Ascending aorta (tissue), 2 donors: ENCODE measurements around the gene KIAA1671. TPM values are rescaled to one million over a fixed set of nuclear protein-coding genes. Genes with fewer than 3 reads are reported as not detected.

Source experiments
- DNase-seq, 2 donors: peaks; one replicate each; pipeline ENCODE4 v3.0.0-alpha.2; 2019; ENCODE audit warnings: low spot score in 2 of 2
- H3K27ac ChIP-seq, 2 donors: fragments of 200-600 bp; sonication (generic); one replicate each; pipeline ENCODE4 v1.5.1; 2016 to 2017; ENCODE audit warnings: mild to moderate bottlenecking in 1 of 2
- H3K27me3 ChIP-seq: fragments of 200-600 bp; sonication (generic); one replicate; pipeline ENCODE4 v1.5.1; 2017
- H3K36me3 ChIP-seq, 2 donors: fragments of 200-600 bp; sonication (generic); one replicate each; pipeline ENCODE4 v1.5.1; 2016
- H3K4me1 ChIP-seq, 2 donors: fragments of 200-600 bp; sonication (generic); one replicate each; pipeline ENCODE4 v1.5.1; 2016 to 2017; ENCODE audit warnings: mild to moderate bottlenecking in 1 of 2
- H3K4me3 ChIP-seq, 2 donors: fragments of 200-600 bp; sonication (generic); one replicate each; pipeline ENCODE4 v1.5.1; 2016 to 2017; ENCODE audit warnings: mild to moderate bottlenecking in 1 of 2
- H3K9me3 ChIP-seq, 2 donors: fragments of 200-600 bp; sonication (generic); one replicate each; pipeline ENCODE4 v1.5.1; 2016
- intact Hi-C: fragments of 100-400 bp; cut with DNase I; formaldehyde crosslinking; loops from one replicate; pipeline ENCODE4 v1.15.1; 2023
- total RNA-seq: library from RNA; depleted of rRNA; stranded (reverse); fragments of >200 nt; gene quantifications from one replicate; pipeline ENCODE4 v1.1.0, GENCODE V29; 2016
- TF ChIP-seq, protein P1 (sequence below), 3 experiments: fragments of 200-600 bp in 2 of 3; fragments of 450-650 bp in 1 of 3; sonication (generic) in 2 of 3; IDR thresholded peaks; one replicate each; pipeline ENCODE4 v1.5.1; 2016 to 2019; ENCODE audit warnings: antibody characterized with exemption in 3 of 3, mild to moderate bottlenecking in 1 of 3, moderate library complexity in 1 of 3

The KIAA1671 gene
- total RNA-seq, 1 donor from 2014 or later, result 79.0 TPM

DNA sequence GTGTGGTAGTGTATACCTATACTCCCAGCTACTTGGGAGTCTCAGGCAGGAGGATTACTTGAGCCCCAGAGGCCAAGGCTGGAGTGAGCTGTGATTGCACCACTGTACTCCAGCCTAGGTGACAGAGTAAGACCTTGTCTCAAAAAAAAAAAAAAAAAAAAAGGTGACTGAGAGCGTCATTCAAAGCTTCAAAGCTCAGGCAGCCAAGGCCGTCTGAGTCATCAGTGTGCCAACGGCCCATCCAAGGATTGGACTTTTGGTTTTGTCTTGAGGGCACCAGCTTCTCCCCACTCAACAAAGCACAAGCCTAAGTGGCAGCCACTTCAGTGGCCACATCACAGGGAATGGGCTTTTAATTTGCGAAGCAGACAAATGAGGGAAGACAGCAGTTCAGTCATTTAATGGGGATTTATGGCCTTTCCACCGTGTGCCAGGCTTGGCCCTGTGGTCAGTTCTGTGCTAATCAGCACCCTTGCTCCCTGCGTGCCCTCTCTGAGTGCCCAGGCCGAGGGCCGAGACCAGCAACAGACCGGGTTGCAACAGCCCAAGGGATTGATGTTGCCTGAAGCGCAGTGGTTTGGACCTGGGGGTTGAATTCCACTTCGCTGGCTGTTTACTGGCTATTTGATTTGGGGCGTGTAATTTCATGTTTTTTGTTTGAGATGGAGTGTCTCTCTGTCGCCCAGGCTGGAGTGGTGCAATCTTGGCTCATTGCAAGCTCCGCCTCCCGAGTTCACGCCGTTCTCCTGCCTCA, 216.9 kb downstream of the KIAA1671 start:
- Histone ChIP-seq H3K9me3 (no peaks in the 10 kb centered on the region), H3K4me3 (no peak overlapping the region), H3K27ac (no peak overlapping the region), H3K4me1 (peaks cover 2 to 13% of the 10 kb centered on the region in 2 donors), H3K36me3 (peaks cover 27 to 35% of the 10 kb centered on the region in 2 donors), H3K27me3 (no peaks in the 10 kb centered on the region)
- intact Hi-C loops, result loop anchor here (5.0 kb wide), 2 partner anchors 57 to 87 kb away; no protein-coding TSS in a partner anchor
- TF ChIP-seq, protein P1, sequence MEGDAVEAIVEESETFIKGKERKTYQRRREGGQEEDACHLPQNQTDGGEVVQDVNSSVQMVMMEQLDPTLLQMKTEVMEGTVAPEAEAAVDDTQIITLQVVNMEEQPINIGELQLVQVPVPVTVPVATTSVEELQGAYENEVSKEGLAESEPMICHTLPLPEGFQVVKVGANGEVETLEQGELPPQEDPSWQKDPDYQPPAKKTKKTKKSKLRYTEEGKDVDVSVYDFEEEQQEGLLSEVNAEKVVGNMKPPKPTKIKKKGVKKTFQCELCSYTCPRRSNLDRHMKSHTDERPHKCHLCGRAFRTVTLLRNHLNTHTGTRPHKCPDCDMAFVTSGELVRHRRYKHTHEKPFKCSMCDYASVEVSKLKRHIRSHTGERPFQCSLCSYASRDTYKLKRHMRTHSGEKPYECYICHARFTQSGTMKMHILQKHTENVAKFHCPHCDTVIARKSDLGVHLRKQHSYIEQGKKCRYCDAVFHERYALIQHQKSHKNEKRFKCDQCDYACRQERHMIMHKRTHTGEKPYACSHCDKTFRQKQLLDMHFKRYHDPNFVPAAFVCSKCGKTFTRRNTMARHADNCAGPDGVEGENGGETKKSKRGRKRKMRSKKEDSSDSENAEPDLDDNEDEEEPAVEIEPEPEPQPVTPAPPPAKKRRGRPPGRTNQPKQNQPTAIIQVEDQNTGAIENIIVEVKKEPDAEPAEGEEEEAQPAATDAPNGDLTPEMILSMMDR (IDR thresholded peaks at IDR 0.05), result no peak
- no peak for DNase-seq

DNA sequence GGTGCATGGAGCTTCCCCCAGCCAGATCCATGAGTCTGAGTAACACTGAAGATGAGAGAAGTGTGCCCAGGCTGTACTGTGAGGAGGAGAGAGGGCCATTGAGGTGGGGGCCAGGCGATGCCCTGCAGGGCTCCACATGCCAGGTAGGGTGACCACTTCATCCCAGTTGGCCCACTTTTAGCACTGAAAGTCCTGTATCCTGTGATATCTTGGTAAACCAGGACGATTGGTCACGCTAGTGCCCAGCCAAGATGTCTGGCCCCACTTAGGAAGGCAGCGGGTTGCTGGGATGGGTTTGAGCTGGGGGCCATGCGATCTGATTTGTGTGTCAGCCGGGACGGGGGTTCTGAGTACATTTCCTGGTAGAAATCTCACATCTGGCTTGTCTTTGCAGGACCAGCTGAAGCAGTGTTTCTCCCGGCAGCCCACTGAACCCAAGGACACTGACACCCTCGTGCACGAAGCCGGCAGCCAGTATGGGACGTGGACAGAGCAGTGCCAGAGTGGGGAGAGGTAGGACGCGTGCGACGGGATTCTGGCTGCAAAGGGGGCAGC, 218.0 kb downstream of the KIAA1671 start:
- Histone ChIP-seq H3K4me1 (peaks cover 0 to 8% of the 10 kb centered on the region in 2 donors), H3K36me3 (peaks cover 34 to 46% of the 10 kb centered on the region in 2 donors), H3K27ac (no peak overlapping the region), H3K9me3 (no peaks in the 10 kb centered on the region), H3K27me3 (no peaks in the 10 kb centered on the region), H3K4me3 (no peak overlapping the region)
- intact Hi-C loops, result loop anchor here (5.0 kb wide), 2 partner anchors 58 to 88 kb away; no protein-coding TSS in a partner anchor
- no peak for DNase-seq
- TF ChIP-seq, protein P1 (IDR thresholded peaks at IDR 0.05), result no peak

DNA sequence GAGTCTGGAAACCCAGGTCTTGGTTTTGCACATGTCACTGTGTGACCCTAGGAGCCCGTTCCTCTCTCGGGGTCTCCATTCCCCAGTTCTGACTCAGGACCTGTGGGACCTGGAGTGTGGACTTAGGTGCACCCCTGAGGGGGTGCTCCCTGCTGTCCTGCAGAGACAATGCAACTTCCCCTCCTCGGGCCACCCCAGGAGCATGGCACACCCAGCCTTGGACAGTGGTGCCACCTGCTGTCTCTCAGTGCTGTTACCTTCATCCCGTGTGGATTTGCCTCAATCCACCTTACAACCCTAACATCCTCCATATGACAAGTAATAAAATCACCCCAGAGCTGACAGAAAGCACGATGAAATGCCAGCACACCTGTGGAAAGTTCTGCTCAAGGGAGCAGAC, 219.6 kb downstream of the KIAA1671 start:
- intact Hi-C loops, result loop anchor here (5.0 kb wide), 2 partner anchors 60 to 90 kb away; no protein-coding TSS in a partner anchor
- H3K36me3 ChIP-seq, result peaks cover 40 to 61% of the 10 kb centered on the region in 2 donors

DNA sequence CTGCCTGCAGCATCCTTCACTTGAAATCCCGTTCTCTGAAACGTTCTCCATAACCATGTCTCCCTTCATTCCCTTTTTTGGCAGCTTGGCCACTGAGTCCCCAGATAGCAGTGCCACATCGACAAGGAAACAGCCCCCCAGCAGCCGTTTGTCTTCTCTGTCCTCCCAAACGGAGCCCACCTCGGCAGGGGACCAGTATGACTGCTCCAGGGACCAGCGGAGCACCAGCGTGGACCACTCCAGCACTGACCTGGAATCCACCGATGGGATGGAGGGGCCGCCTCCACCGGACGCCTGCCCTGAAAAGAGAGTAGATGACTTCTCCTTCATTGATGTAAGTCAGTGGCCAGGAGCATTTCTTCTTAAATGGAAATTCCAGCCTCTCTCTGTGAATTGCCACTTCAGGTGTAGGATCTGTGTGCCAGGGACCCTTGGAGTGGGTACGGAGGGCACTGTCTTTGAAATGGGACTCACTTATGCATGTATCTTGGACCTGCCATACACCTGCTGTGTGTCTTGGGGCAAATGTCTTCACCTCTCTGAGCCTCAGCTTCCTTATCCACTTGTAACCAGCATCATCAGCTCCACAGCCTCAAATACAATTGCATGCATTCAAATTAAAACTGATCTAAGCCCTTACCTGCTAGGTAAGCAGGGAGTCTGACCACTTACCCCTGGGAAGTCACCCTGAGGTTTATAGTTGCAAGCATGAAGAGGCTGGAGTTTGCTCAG, 221.8 kb downstream of the KIAA1671 start:
- TF ChIP-seq, protein P1 (IDR thresholded peaks at IDR 0.05), result no peak

More for the DNA sequence above, 219.6 kb downstream of the KIAA1671 start:
- TF ChIP-seq, protein P1 (IDR thresholded peaks at IDR 0.05), result peak; percentile 17 to 41 (median 38)
- DNase-seq, result no peak
- Histone ChIP-seq H3K9me3 (no peaks in the 10 kb centered on the region), H3K27ac (no peak overlapping the region), H3K4me3 (no peak overlapping the region), H3K27me3 (no peaks in the 10 kb centered on the region), H3K4me1 (no peaks in the 10 kb centered on the region)

DNA sequence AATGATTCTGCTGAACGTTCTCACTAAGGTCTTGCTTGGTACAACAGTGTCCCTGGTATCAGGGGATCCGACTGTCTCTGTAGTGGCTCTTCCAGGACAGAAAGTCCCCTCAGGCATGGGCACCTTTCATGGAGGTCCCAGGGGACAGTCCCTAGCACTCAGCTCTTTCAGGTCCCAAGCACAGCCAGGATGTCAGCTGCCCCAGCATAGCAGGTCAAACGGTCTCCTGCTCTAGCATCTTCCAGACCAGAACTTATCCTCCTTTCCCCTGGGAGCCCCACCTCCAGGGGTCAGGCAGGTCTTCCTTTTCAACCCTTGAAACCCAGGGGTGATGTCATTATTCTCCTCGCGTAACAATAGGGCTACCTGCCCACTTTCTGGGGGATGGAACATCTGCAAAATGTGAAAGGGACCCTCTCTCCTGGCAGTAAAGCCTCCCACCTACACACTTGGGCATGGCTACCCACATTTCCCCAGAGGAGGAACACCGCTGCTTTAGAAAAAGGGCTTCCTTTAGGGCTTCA, 222.4 kb downstream of the KIAA1671 start:
- H3K27me3 ChIP-seq, result no peaks in the 10 kb centered on the region
- H3K36me3 ChIP-seq, result peaks cover 61 to 80% of the 10 kb centered on the region in 2 donors
- no peak overlapping the region for H3K4me3 ChIP-seq
- TF ChIP-seq, protein P1 (IDR thresholded peaks at IDR 0.05), result no peak
- intact Hi-C loops, result loop anchor here (5.0 kb wide), 2 partner anchors 63 to 93 kb away; no protein-coding TSS in a partner anchor
- no peaks in the 10 kb centered on the region for H3K4me1 ChIP-seq
- H3K27ac ChIP-seq, result peak overlapping the region in 1 of 2 donors; percentile 8
- no peaks in the 10 kb centered on the region for H3K9me3 ChIP-seq
- no peak for DNase-seq

More for the DNA sequence above, 221.8 kb downstream of the KIAA1671 start:
- Histone ChIP-seq H3K4me1 (no peaks in the 10 kb centered on the region), H3K36me3 (peaks cover 55 to 75% of the 10 kb centered on the region in 2 donors), H3K27ac (no peak overlapping the region), H3K4me3 (no peak overlapping the region), H3K27me3 (no peaks in the 10 kb centered on the region), H3K9me3 (no peaks in the 10 kb centered on the region)
- DNase-seq, result no peak
- intact Hi-C loops, result loop anchor here (5.0 kb wide), 2 partner anchors 62 to 92 kb away; no protein-coding TSS in a partner anchor
